ENCODE results near the gene CTSK. TPM values are rescaled to one million over a fixed set of nuclear protein-coding genes. Genes with fewer than 3 reads are reported as not detected.

The CTSK gene
- polyA plus RNA-seq, 3 donors = 2.1 to 17.8 (median 2.4) TPM

- peaks cover 37% of the 10 kb centered on the region for H3K4me1 Mint-ChIP-seq
- Histone ChIP-seq H3K27me3 (ENCODE audit: control insufficient read depth in 2 of 2, insufficient read depth in 2 of 2, low read length in 2 of 2) (no peaks in the 10 kb centered on the region), H3K27ac (ENCODE audit: low read depth in 1 of 2, low read length in 2 of 2) (no peak overlapping the region), H3K79me2 (ENCODE audit: insufficient read depth, low read length) (peaks cover 79% of the 10 kb centered on the region), H3K4me1 (ENCODE audit: control insufficient read depth in 1 of 2, insufficient read depth in 2 of 2, low read length in 2 of 2) (peaks cover 35 to 37% of the 10 kb centered on the region in 2 donors), H3K4me3 (replicated peaks in 1 of 3; ENCODE audit: low read depth in 2 of 3, low read length in 3 of 3) (no peak overlapping the region), H2AFZ (ENCODE audit: insufficient read depth, low read depth, low read length, poor library complexity, severe bottlenecking) (no peak overlapping the region), H3K36me3 (replicated peaks in 1 of 2; ENCODE audit: control insufficient read depth in 1 of 2, insufficient read depth in 2 of 2, low read length in 2 of 2) (peaks cover 16 to 39% of the 10 kb centered on the region in 2 donors), H3K9ac (ENCODE audit: insufficient read depth, low read length, poor library complexity, severe bottlenecking) (no peak overlapping the region), H3K9me3 (replicated peaks in 1 of 2; ENCODE audit: control insufficient read depth in 1 of 2, insufficient read depth in 1 of 2, low read length in 2 of 2) (no peaks in the 10 kb centered on the region), H4K20me1 (ENCODE audit: insufficient read depth, low read length) (no peaks in the 10 kb centered on the region), H3K4me2 (replicated peaks; ENCODE audit: extremely low read depth, low read length, poor library complexity, severe bottlenecking) (no peak overlapping the region)
- no peak for DNase-seq
- no peaks in the 10 kb centered on the region for H3K27me3 Mint-ChIP-seq (ENCODE audit: low read depth in 3 of 3)
- no peak for TF ChIP-seq CTCF (IDR thresholded peaks at IDR 0.05)
- no CpG with 5 or more reads among the region's 4 CpGs for WGBS (ENCODE audit: insufficient coverage)
- no peaks in the 10 kb centered on the region for H3K9me3 Mint-ChIP-seq
- H3K36me3 Mint-ChIP-seq = peaks cover 23 to 45% of the 10 kb centered on the region in 2 donors
- peak overlapping the region in 3 of 7 donors; percentile 49 to 84 (median 77) for H3K27ac Mint-ChIP-seq
- H3K4me3 Mint-ChIP-seq = no peak overlapping the region
- intact Hi-C loops (cut with micrococcal nuclease) = no loop called here
These were observed 38.5 kb upstream of the CTSK start for GRCh38 chr1:150846473-150847146.

GRCh38 chr1:150843474-150843873 lies 35.4 kb upstream of the CTSK start:
- no peaks in the 10 kb centered on the region for H3K27me3 ChIP-seq (ENCODE audit: control insufficient read depth in 2 of 2, insufficient read depth in 2 of 2, low read length in 2 of 2)
- intact Hi-C loops (cut with micrococcal nuclease) = no loop called here
- DNase-seq = peak in 2 of 3 donors; percentile 6 to 26
- no peak for TF ChIP-seq CTCF (IDR thresholded peaks at IDR 0.05)
- WGBS (ENCODE audit: insufficient coverage) = no CpG with 5 or more reads among the region's 2 CpGs
- no peak overlapping the region for H2AFZ ChIP-seq (ENCODE audit: insufficient read depth, low read depth, low read length, poor library complexity, severe bottlenecking)
- peaks cover 83% of the 10 kb centered on the region for H3K79me2 ChIP-seq (ENCODE audit: insufficient read depth, low read length)
- H3K9me3 ChIP-seq (replicated peaks in 1 of 2; ENCODE audit: control insufficient read depth in 1 of 2, insufficient read depth in 1 of 2, low read length in 2 of 2) = no peaks in the 10 kb centered on the region
- Mint-ChIP-seq H3K27ac (peak overlapping the region in 1 of 7 donors; percentile 57), H3K27me3 (ENCODE audit: low read depth in 3 of 3) (no peaks in the 10 kb centered on the region), H3K4me1 (peaks cover 41% of the 10 kb centered on the region), H3K36me3 (peaks cover 38 to 56% of the 10 kb centered on the region in 2 donors), H3K9me3 (no peaks in the 10 kb centered on the region), H3K4me3 (no peak overlapping the region)
- H3K4me2 ChIP-seq (replicated peaks; ENCODE audit: extremely low read depth, low read length, poor library complexity, severe bottlenecking) = peak overlapping the region; percentile 11
- H3K4me3 ChIP-seq (replicated peaks in 1 of 3; ENCODE audit: low read depth in 2 of 3, low read length in 3 of 3) = no peak overlapping the region
- H3K4me1 ChIP-seq (ENCODE audit: control insufficient read depth in 1 of 2, insufficient read depth in 2 of 2, low read length in 2 of 2) = peaks cover 38 to 41% of the 10 kb centered on the region in 2 donors
- no peak overlapping the region for H3K9ac ChIP-seq (ENCODE audit: insufficient read depth, low read length, poor library complexity, severe bottlenecking)
- no peaks in the 10 kb centered on the region for H4K20me1 ChIP-seq (ENCODE audit: insufficient read depth, low read length)
- peak overlapping the region in 1 of 2 donors; percentile 63 for H3K27ac ChIP-seq (ENCODE audit: low read depth in 1 of 2, low read length in 2 of 2)
- peaks cover 33 to 49% of the 10 kb centered on the region in 2 donors for H3K36me3 ChIP-seq (replicated peaks in 1 of 2; ENCODE audit: control insufficient read depth in 1 of 2, insufficient read depth in 2 of 2, low read length in 2 of 2)
